Iris pigment epithelial cell (primary cell): ENCODE measurements around the gene PPDPF.
"Not testable (repeated sequence)": the region's sequence is repeated elsewhere in the genome, so short reads cannot be mapped to it uniquely, and the experiment has no call there.

ENCODE experiments used
- DNase-seq: peaks from one replicate; pipeline ENCODE4 v3.0.0-alpha.2; 2011; ENCODE audit warnings: low read depth

The PPDPF gene

DNA sequence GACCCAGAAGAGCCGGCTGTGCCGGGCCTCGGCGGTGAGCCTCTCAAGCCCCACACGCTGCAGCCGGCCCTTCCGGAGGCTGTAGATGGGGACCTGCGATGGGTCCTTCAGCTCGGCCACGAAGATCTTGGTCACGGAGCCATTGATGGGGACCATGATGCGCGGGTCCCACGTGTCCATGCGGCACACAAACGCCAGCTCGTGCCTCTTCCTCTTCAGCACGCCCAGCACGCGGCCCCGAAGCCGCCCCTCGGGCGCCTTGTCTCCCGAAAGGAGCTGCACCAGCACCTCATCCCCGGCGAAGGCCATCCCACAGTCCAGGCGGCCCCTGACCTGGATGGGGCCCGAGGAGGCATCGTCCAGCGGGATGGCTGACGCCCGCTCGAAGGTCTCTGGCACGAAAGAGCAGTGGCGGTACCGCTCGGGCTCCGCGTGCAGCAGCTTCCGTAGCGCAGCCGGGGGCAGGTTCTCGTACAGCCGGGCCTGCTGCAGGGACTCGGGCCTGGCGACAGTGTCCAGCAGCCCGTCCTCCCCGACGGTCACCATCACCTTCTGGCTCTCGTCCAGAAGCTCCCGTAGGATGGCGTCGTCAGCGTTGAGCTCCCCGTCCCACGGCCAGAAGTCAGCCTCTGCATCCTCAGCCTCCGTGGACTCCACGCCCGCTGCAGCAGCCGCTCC is 44.6 kb downstream of the PPDPF start:
- no peak for DNase-seq

DNA sequence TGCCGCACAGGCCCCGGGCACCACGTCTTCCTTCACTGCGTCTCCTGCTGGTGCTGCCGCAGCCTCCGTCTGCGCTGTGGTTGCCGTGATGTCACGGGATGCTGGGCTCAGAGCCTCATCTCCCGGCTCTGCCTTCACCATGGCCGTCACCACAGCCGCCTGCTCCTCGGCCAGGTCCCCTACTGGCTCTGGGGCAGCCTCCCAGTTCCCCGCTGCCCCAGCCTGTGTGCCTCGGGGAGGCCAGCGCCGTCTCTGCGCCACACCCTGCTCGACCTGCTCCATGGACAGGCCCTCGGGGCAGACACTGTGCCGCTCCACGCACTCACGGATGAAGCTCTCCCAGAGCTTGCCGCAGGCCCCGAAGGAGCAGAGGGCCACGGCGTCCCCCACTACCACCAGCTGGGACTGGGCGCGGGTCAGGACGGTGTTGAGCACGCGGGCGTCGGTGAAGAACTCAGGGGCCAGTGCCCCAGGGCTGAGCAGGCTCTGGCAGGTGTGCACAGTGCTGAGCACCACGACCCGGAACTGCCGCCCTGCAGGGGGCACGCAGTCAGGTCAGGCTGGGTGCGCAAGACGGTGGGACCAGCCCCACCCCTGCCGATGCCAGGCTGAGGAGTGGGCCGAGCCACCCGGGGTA is 45.3 kb downstream of the PPDPF start:
- no peak for DNase-seq

DNA sequence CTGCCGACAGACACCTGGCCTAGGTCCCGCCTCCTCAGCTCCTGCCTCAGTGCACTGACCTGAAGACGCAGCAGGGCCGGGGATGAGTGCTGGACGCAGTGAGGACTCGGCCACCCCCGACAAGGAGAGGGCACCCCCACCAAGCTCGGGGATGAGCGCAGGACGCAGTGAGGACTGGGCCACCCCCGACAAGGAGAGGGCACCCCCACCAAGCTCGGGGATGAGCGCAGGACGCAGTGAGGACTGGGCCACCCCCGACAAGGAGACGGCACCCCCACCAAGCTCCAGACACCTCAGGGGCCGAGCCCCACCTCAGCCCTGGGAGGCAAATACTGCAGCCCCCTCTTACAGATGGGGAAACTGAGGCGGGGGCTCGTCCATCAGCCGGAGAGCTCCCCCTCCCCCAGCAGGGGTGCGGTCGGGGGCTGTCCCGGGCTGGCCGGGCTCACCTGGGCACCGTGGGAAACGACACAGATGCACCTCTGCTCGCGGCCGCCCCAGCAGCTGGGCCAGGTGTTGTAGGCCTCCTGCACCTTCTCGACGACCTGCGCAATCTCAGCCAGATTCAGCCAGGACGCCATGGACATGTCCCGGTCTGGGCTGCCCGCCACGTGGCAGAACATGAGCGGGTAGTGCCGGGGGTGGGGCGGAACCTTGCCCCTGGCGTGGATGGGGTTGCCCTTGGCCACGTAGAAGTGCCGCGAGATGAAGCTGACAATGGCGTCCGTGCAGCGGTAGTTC is 46.0 kb downstream of the PPDPF start:
- no peak for DNase-seq

DNA sequence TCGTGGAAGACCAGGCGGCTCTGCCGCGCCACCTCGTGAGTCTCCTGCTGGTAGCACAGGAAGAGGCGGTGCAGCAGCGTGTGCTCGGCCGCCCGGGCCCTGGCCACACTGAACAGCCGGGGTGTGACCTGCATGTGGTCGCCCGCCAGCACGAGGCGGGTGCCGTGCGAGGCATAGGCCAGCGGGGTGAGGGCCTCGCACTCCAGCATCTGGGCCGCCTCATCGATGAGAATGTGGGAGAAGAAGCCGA is 46.5 kb downstream of the PPDPF start:
- DNase-seq: no peak

DNA sequence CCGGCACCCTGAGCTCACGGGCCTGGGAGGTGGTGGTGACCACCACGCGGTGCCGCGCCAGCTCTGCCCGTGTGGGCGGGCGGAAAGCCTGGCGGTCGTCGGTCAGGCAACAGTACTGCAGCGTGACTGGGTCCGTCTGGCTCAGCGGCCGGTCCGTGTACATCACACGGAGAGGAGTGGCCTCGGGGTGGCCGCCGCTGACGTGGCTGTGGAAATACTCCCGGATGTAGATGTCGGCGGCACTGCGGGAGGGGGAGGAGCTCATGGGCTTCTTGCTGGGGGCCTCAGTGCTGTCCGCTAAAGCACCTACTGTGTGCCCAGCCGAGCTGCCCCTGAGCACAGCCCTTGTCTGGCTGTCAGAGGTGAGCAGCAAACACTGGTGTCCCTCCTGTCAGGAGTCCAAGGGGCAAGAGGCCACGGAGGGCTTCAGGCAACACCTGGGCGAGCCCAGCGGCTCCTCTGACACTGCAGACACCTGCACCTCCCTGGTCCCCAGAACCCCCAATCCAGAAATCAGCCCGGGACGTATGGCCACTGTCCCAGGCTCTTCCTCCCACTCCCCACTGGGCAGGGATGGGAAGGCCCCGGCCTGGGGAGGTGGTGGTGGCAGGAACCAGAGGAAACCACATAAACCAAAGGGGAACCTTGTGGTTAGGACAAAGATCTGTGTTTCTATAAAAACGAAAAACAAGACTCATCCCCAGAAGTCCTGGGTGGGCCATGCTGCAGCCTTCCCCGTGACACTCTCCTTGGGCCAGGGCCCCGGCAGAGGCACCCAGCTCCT is 47.0 kb downstream of the PPDPF start:
- peak; percentile 75 for DNase-seq

DNA sequence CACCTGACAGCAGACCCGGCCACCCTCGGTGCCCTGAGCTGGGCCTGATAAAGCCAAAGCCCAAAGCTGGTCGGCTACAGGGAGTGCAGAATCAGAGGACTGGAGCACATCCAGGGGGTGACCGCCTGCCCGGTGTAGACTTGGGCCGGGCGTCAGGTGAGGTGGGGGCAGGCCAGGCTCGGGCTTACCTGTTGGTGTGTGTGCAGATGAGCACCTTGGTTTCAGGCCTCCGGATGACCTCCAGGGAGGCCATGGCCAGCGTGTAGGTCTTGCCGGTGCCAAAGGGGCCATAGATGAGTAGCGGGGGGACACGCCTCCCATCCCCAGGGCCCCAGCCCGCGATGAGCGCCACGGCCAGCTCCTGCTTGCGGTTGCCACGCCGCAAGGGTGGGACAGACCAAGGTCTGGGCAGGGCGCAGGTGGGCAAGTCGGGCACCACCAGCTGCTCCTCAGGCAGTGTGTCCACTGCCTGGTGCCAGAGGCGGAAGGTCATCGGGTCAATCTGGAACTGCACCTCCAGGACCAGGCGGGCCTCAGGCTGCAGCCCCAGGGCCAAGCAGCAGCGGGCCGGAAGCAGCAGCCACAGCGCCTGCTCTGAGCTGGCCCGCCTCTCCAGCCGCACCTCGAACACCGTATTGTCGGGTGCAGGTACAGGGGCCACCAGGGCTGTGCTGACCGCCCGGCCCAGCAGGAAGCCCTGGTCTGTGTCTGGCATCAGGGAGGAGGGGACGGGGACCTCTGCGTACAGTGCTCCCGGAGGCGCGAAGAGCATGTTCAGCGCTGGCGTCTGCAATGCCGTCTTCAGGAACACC is 47.8 kb downstream of the PPDPF start:
- no peak for DNase-seq

DNA sequence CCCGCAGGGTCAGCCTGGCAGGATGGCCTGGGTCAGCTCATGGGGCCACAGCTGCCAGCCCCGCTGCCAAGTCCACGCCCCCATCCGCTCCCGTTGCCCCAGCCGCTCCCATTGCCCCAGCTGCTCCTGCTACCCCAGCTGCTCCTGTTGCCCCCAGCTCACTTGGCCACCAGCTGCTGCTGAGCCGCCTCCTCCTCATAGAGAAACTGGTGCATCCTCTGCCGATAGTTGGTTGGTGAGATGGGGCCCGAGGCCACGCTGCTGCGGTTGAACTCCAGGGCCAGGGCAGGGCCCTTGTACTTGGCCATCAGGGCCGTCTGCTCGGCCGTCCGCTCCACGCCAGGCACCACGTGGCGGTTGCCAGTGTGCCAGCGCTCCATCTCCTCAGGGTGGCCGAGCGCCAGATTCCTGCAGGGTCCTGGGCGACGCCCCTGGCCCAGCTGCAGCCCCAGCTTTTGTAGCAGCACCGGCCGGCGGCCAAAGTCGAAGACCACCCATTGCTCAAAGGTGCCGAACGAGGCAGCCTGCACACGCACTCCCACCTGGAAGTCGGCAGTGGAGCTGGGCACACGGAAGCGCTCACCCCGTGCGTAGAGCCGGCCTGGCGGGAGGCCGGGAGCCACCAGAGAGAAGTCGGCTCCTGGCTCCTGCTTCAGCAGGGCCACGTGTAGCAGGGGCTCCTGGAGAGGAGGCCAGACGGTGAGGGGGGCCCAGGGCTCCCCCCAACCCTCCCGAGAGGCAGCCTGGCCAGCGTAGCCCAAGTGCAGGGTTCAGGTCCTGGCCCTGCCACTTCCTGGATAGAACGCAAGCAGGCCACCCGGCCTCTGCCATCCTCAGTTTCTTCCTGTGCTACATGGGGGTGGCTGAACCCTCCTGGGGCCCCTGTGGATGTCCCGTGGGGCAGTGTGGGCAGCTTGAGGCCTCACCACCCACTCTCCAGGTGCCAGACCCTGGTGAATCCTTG is 48.7 kb downstream of the PPDPF start:
- no peak for DNase-seq

DNA sequence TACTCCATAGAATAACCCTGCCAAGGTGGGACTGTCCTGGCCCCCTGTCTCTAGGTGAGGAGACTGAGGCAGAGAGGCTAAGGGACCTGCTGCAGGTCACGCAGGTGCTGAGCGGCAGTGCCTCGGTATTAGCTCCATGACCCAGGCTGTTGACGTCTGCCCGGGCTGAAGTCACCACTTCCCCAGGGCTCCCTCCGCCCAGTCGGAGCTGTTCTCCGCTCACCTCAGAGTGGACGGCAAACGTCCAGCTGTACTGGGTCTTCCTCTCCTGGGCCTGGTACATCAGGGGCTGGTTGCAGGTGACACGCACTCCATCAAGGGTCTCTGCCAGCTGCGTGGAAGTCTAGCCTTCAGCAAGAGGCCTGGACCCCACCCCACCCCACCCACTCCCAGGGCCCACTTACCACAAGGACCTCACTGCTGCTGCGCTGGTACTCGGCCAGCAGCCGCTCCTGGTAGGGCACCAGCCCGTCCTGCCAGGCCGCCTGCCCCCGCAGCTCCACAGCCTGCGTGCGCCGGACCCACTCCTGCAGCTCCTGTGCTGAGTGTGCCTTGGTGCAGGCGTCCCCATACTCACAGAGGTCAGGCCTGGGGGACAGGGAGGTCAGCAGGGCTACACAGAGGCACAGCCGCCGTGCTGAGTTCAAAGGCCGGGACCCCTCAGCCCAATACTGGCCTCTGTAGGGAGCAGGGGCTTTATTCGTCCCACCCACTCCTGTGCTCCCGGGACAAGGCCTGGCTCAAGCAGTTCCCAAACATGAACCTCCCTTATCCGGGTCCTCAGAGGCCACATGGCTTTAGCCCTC is 49.9 kb downstream of the PPDPF start:
- DNase-seq: no peak

DNA sequence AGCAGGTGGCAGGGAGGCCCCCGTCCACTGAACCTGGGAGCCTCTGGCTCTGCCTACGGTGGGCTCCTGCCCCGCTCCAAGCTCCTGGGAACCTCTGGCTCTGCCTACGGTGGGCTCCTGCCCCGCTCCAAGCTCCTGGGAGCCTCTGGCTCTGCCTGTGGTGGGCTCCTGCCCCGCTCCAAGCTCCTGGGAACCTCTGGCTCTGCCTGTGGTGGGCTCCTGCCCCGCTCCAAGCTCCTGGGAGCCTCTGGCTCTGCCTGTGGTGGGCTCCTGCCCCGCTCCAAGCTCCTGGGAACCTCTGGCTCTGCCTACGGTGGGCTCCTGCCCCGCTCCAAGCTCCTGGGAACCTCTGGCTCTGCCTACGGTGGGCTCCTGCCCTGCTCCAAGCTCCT is 50.5 kb downstream of the PPDPF start:
- not testable (repeated sequence) for DNase-seq
